Right lobe of liver (tissue), 4 donors: Measurements from ENCODE around the gene ANKK1.

Experiments
- CTCF ChIP-seq, 4 donors: fragments of 200-600 bp in 3 of 4; fragments of 450-650 bp in 1 of 4; IDR thresholded peaks; one replicate each; pipeline versions ENCODE4 v1.5.1 to v1.8.0; 2016 to 2022; ENCODE audit warnings: antibody characterized with exemption in 4 of 4, mild to moderate bottlenecking in 2 of 4
- POLR2A ChIP-seq: fragments of 450-650 bp; IDR thresholded peaks from one replicate; pipeline ENCODE4 v1.6.1; 2017; ENCODE audit warnings: antibody characterized with exemption, mild to moderate bottlenecking
- donor health status: DM: no; HTN: no; CAD: no.
- donor health status: DM: no; HTN: no; CAD: no.
- donor health status: DM: no; HTN: yes; CAD: no.

- no peak for TF ChIP-seq CTCF (IDR thresholded peaks at IDR 0.05)
- TF ChIP-seq POLR2A: no peak
These were observed 36.5 kb upstream of the ANKK1 start for GRCh38 chr11:113351068-113351450.
